Panc1 (cell line): ENCODE results near the gene BCAS3.

Source experiments
- CTCF ChIP-seq: fragments of 450-650 bp; IDR thresholded peaks from 2 replicates; pipeline ENCODE4 v1.5.1; 2017; ENCODE audit warnings: mild to moderate bottlenecking
- POLR2AphosphoS5 ChIP-seq: IDR thresholded peaks from 2 replicates; pipeline ENCODE4 v1.6.1; 2012; ENCODE audit warnings: mild to moderate bottlenecking, low read depth, low read length, moderate library complexity
- SIN3A ChIP-seq: IDR thresholded peaks from 2 replicates; pipeline ENCODE4 v1.6.1; 2012; ENCODE audit warnings: low read depth, mild to moderate bottlenecking, low read length, moderate library complexity, borderline replicate concordance; ENCODE audit not compliant: insufficient read depth
- TF ChIP-seq, protein P1 (sequence below), 2 experiments: IDR thresholded peaks; 2 replicates each; pipeline ENCODE4 v1.6.1; 2011 to 2012; ENCODE audit warnings: low read depth in 2 of 2, control low read depth in 1 of 2, low read length in 1 of 2, mild to moderate bottlenecking in 1 of 2, moderate library complexity in 1 of 2; ENCODE audit not compliant: insufficient read depth in 1 of 2

GRCh38 chr17:61232871-61233270 lies 555.2 kb downstream of the BCAS3 start:
- TF ChIP-seq CTCF (no peak), POLR2AphosphoS5 (no peak), SIN3A (no peak)
- TF ChIP-seq, protein P1, sequence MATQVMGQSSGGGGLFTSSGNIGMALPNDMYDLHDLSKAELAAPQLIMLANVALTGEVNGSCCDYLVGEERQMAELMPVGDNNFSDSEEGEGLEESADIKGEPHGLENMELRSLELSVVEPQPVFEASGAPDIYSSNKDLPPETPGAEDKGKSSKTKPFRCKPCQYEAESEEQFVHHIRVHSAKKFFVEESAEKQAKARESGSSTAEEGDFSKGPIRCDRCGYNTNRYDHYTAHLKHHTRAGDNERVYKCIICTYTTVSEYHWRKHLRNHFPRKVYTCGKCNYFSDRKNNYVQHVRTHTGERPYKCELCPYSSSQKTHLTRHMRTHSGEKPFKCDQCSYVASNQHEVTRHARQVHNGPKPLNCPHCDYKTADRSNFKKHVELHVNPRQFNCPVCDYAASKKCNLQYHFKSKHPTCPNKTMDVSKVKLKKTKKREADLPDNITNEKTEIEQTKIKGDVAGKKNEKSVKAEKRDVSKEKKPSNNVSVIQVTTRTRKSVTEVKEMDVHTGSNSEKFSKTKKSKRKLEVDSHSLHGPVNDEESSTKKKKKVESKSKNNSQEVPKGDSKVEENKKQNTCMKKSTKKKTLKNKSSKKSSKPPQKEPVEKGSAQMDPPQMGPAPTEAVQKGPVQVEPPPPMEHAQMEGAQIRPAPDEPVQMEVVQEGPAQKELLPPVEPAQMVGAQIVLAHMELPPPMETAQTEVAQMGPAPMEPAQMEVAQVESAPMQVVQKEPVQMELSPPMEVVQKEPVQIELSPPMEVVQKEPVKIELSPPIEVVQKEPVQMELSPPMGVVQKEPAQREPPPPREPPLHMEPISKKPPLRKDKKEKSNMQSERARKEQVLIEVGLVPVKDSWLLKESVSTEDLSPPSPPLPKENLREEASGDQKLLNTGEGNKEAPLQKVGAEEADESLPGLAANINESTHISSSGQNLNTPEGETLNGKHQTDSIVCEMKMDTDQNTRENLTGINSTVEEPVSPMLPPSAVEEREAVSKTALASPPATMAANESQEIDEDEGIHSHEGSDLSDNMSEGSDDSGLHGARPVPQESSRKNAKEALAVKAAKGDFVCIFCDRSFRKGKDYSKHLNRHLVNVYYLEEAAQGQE (IDR thresholded peaks at IDR 0.05; ENCODE audit: insufficient read depth in 1 of 2, low read depth in 2 of 2, low read length in 1 of 2), result no peak
